Ovary (tissue), 9 donors: ENCODE data around the gene SSH3. TPM values are rescaled to one million over a fixed set of nuclear protein-coding genes. Genes with fewer than 3 reads are reported as not detected.
A peak's percentile ranks its signal among the peaks of the same experiment; 100 is the strongest.

Experiments
- DNase-seq, 5 donors: peaks; one replicate each; pipeline ENCODE4 v3.0.0-alpha.2; 2019 to 2020
- H3K27ac ChIP-seq, 2 donors: fragments of 200-600 bp; one replicate each; pipeline versions ENCODE4 v1.5.1 to v1.8.0; 2019 to 2022
- H3K27me3 ChIP-seq: fragments of 200-600 bp; one replicate; pipeline ENCODE4 v1.8.0; 2022
- H3K36me3 ChIP-seq: fragments of 200-600 bp; sonication (generic); one replicate; pipeline ENCODE4 v1.5.1; 2019
- H3K4me1 ChIP-seq: one replicate; pipeline ENCODE4 v1.8.1; 2013; ENCODE audit warnings: mild to moderate bottlenecking, moderate library complexity; ENCODE audit not compliant: insufficient read depth
- H3K4me3 ChIP-seq: fragments of 200-600 bp; sonication (generic); one replicate; pipeline ENCODE4 v1.5.1; 2017
- H3K9me3 ChIP-seq, 2 donors: fragments of 200-600 bp in 1 of 2; sonication (generic) in 1 of 2; one replicate each; pipeline versions ENCODE4 v1.5.1 to v1.8.1; 2013 to 2019; ENCODE audit warnings: mild to moderate bottlenecking in 1 of 2, moderate library complexity in 1 of 2
- CTCF ChIP-seq, 3 donors: fragments of 450-650 bp in 2 of 3; fragments of 200-600 bp in 1 of 3; IDR thresholded peaks; one replicate each; pipeline versions ENCODE4 v1.5.1 to v1.8.0; 2016 to 2022; ENCODE audit warnings: antibody characterized with exemption in 3 of 3, mild to moderate bottlenecking in 1 of 3
- EP300 ChIP-seq: sonication (generic); formaldehyde crosslinking; IDR thresholded peaks from one replicate; pipeline ENCODE4 v1.6.1; 2017; ENCODE audit warnings: antibody characterized with exemption
- POLR2A ChIP-seq: fragments of 450-650 bp; IDR thresholded peaks from one replicate; pipeline ENCODE4 v1.6.1; 2017; ENCODE audit warnings: antibody characterized with exemption, mild to moderate bottlenecking, moderate library complexity
- WGBS, 3 donors: extraction: QIAGEN DNeasy Blood & Tissue Kit in 1 of 3; methylation state at CpG; one replicate each; pipeline versions ENCODE4 v1.1.5 to v1.1.7; 2013 to 2017; 5-methylcytosine and 5-hydroxymethylcytosine counted together
- intact Hi-C, 4 donors: fragments of 100-400 bp; cut with DNase I; formaldehyde crosslinking; loops; one replicate each; pipeline versions ENCODE4 v1.11.0 to v1.15.1; 2022 to 2023
- polyA plus RNA-seq, 2 donors: library from polyadenylated mRNA; stranded (reverse); fragments of 200-250 nt in 1 of 2; fragments of 350-450 nt in 1 of 2; fragmentation: Illumina TruSeq in 1 of 2; extraction: RNeasy Lipid Tissue Mini Kit (QIAGEN cat#74804) in 1 of 2; gene quantifications; one replicate each; pipeline ENCODE4 v1.2.3, GENCODE V29; 2013 to 2014
- total RNA-seq, 7 donors: library from RNA; depleted of rRNA in 2 of 7; stranded (reverse); fragments of >200 nt in 2 of 7; fragmentation: NEBNext Ultra II Directional in 3 of 7; extraction: Animal tissue kit (Norgen Biotek cat#: 25700) in 3 of 7; gene quantifications; one replicate each; pipeline versions ENCODE4 v1.1.0 to v1.2.4, GENCODE V29; 2016 to 2023
- donor health status: DM: no; HTN: no; CAD: no; lungs with moderate emphysema.
- donor health status: DM: no; HTN: no; CAD: no.
- donor health status: Bipolar disorder and iron deficiency.
- donor health status: DM: yes; HTN: yes; CAD: no.
- donor health status: DM: no; HTN: no; CAD: no.
- donor health status: DM: yes; HTN: yes; CAD: no.

SSH3 gene
- total and polyA plus RNA-seq, 9 donors = 18.1 to 69.9 (median 43.9) TPM

DNA sequence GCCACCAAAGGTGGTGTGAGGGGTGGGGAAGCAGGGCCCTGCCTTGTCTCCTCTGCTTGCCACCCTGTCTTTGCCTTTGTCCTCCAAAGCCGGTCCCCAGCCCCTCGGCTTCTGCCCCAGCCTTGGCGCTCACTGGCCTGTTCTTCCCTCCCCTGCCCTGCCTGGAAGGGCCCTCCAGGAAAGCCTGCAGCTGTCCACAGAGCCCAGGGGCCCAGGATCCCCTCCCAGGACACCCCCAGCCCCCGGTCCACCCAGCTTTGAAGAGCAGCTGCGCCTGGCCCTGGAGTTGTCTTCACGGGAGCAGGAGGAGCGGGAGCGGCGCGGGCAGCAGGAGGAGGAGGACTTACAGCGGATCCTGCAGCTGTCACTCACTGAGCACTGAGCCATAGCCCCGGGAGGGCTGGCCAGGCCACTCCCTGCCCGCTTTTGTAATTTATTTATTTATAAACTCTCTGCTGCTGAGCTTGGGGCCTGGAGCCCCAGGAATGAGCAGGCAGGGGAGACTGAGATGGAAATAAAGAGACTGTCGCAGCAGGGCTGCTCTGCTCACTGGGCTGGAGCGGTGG, 1.3 kb upstream of the SSH3 start:
- Histone ChIP-seq H3K9me3 (no peaks in the 10 kb centered on the region), H3K36me3 (no peaks in the 10 kb centered on the region), H3K27me3 (no peaks in the 10 kb centered on the region), H3K4me3 (no peak overlapping the region), H3K27ac (peak overlapping the region in 1 of 2 donors; percentile 82), H3K4me1 (peaks cover 9% of the 10 kb centered on the region)
- intact Hi-C loops = no loop called here
- 48 to 76% (median 49%) methylated on average over 15 of the region's 15 CpGs for WGBS, 3 donors
- DNase-seq = peak in 4 of 5 donors; percentile 31 to 47 (median 38)
- no peak for TF ChIP-seq EP300
- no peak for TF ChIP-seq CTCF (IDR thresholded peaks at IDR 0.05)
- no peak for TF ChIP-seq POLR2A

GRCh38 chr11:67302571-67303131, 679 bp upstream of the SSH3 start:
- TF ChIP-seq POLR2A (no peak), EP300 (no peak), CTCF (IDR thresholded peaks at IDR 0.05) (no peak)
- no peaks in the 10 kb centered on the region for H3K9me3 ChIP-seq
- DNase-seq = peak in 4 of 5 donors; percentile 48 to 71 (median 54)
- peak overlapping the region; percentile 81 to 82 for H3K27ac ChIP-seq
- intact Hi-C loops = no loop called here
- H3K36me3 ChIP-seq = no peaks in the 10 kb centered on the region
- WGBS, 3 donors = 20 to 28% (median 21%) methylated on average over 20 to 23 of the region's 23 CpGs
- H3K27me3 ChIP-seq = no peaks in the 10 kb centered on the region
- H3K4me3 ChIP-seq = peak overlapping the region; percentile 61
- H3K4me1 ChIP-seq = peaks cover 9% of the 10 kb centered on the region

DNA sequence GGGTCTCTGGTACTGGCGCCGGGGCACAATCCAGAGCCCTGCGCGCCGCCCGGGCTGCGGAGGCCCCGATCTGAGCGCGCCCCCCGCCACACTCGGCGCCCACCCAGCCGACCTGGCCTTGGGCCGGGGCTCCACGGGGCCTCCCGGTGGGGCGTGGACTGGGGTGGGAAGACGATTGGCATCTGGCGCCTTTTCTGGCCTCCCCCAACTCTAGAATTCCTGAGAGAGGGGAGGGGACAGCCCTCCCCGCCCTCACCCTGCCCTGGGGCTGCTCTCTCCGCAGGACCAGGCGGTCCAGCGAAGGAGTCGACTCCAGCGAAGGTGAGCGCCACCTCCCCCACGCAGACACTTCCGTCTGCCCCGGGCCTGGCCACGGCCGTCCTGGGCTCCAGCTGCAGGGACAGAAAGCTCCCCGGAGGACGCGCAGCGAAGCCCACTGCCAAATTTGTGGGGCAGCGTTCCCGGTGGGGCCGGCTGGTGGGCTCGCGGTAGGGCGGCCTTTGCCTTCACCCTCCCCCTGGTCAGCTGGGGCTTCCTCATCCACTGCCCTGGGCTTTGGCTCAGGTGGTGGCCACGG, 593 bp downstream of the SSH3 start:
- 1 to 8% (median 2%) methylated on average over 22 to 43 of the region's 43 CpGs for WGBS, 3 donors
- DNase-seq = peak in 4 of 5 donors; percentile 39 to 71 (median 56)
- TF ChIP-seq POLR2A (no peak), EP300 (no peak), CTCF (IDR thresholded peaks at IDR 0.05) (no peak)
- H3K9me3 ChIP-seq = no peaks in the 10 kb centered on the region
- H3K27me3 ChIP-seq = no peaks in the 10 kb centered on the region
- intact Hi-C loops = no loop called here
- H3K36me3 ChIP-seq = no peaks in the 10 kb centered on the region
- H3K27ac ChIP-seq = peak overlapping the region; percentile 81 to 82
- H3K4me1 ChIP-seq = peaks cover 9% of the 10 kb centered on the region
- H3K4me3 ChIP-seq = peak overlapping the region; percentile 61

DNA sequence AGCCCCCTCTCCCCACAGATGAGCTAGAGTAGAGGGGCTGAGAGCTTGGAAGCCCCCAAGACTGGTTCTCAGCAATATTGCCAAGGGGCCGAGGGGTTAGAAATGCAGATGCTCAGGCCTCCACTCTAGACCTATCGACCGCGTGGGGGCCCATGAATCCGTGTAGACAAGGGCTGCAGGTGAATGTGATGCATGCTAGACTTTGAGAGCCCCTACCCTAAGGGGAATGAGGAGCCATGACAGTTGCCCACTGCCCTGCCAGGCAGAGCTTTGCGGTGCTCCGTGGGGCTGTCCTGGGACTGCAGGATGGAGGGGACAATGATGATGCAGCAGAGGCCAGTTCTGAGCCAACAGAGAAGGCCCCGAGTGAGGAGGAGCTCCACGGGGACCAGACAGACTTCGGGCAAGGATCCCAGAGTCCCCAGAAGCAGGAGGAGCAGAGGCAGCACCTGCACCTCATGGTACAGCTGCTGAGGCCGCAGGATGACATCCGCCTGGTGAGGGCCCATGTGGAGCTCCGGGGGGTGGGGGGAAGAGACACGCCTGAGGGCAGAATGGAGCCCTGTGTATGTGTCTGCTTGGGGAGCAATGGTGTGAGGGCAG, 1.3 kb downstream of the SSH3 start:
- intact Hi-C loops = loop anchor here in 1 of 4 donors (5.0 kb wide), 1 partner anchor 32 kb away; no protein-coding TSS in a partner anchor
- no peaks in the 10 kb centered on the region for H3K36me3 ChIP-seq

More for the DNA sequence above, 1.3 kb downstream of the SSH3 start:
- Histone ChIP-seq H3K9me3 (no peaks in the 10 kb centered on the region), H3K4me1 (peaks cover 9% of the 10 kb centered on the region), H3K27ac (peak overlapping the region in 1 of 2 donors; percentile 82), H3K4me3 (peak overlapping the region; percentile 61), H3K27me3 (no peaks in the 10 kb centered on the region)
- DNase-seq = peak in 2 of 5 donors; percentile 20 to 33
- 76 to 87% (median 79%) methylated on average over 14 of the region's 14 CpGs for WGBS, 3 donors
- TF ChIP-seq EP300 (no peak), CTCF (IDR thresholded peaks at IDR 0.05) (no peak), POLR2A (no peak)
